Measurements from ENCODE around the gene KMT2C.

DNA sequence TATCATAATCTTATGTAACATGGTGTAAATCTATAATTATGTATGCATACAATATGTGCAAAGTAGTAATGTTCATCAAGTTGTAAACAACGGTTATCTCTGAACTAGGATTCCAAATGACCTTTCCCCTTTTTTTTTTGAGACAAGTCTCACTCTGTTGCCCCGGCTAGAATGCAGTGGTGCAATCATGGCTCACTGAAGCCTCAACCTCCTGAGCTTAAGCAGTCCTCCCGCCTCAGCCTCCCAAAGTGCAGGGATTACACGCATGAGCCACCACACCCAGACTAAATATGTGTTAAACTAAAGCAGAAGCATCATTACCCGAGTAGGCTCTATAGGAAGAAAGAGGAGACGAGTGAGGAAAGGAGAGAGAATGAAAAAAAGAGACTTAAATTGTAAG, 7.8 kb upstream of the KMT2C start:
- TF ChIP-seq GATA2 (IDR thresholded peaks at IDR 0.05; ENCODE audit: low read depth, low read length), result no peak
- no peak for TF ChIP-seq GATA3 (IDR thresholded peaks at IDR 0.05; ENCODE audit: low read depth, low read length)

All from SH-SY5Y (cell line).